Neural cell (in vitro differentiated cells): ENCODE measurements around the gene SERPINB2. TPM values are rescaled to one million over a fixed set of nuclear protein-coding genes. Genes with fewer than 3 reads are reported as not detected.

ENCODE experiments used
- H2AFZ ChIP-seq: fragments of 200-600, 300-800 bp; sonication (generic), shearing (Covaris generic); 2 replicates; pipeline ENCODE4 v1.6.0; 2014; ENCODE audit warnings: low read depth, mild to moderate bottlenecking, antibody characterized with exemption, low read length, moderate library complexity
- H3F3A ChIP-seq: fragments of 200-600 bp; shearing (Covaris generic); 2 replicates; pipeline ENCODE4 v1.6.1; 2016; ENCODE audit warnings: mild to moderate bottlenecking, moderate library complexity, mixed read lengths, antibody characterized with exemption, low read length; ENCODE audit not compliant: insufficient read depth, poor library complexity, severe bottlenecking
- H3K27ac ChIP-seq: fragments of 200-600, 300-800 bp; sonication (generic), shearing (Covaris generic); 2 replicates; pipeline ENCODE4 v1.5.1; 2014; ENCODE audit warnings: mild to moderate bottlenecking, low read length, moderate library complexity
- H3K27me3 ChIP-seq: fragments of 300-800, 200-600 bp; sonication (generic), shearing (Covaris generic); 2 replicates; pipeline ENCODE4 v1.6.0; 2014; ENCODE audit warnings: mild to moderate bottlenecking, low read depth, low read length, moderate library complexity; ENCODE audit not compliant: insufficient read depth
- H3K36me3 ChIP-seq: fragments of 300-800, 200-600 bp; sonication (generic), shearing (Covaris generic); 2 replicates; pipeline ENCODE4 v1.5.1; 2014; ENCODE audit warnings: mild to moderate bottlenecking, antibody characterized with exemption, low read length, moderate library complexity; ENCODE audit not compliant: insufficient read depth
- H3K4me2 ChIP-seq: fragments of 300-800, 200-600 bp; sonication (generic), shearing (Covaris generic); 2 replicates; pipeline ENCODE4 v1.6.0; 2014; ENCODE audit warnings: mild to moderate bottlenecking, low read length
- H3K4me3 ChIP-seq: fragments of 300-800, 200-600 bp; sonication (generic), shearing (Covaris generic); 2 replicates; pipeline ENCODE4 v1.5.1; 2014; ENCODE audit warnings: mild to moderate bottlenecking, low read length, moderate library complexity
- H3K79me2 ChIP-seq: fragments of 200-600 bp; shearing (Covaris generic); replicated peaks from 2 replicates; pipeline ENCODE4 v1.6.0; 2014; ENCODE audit warnings: mild to moderate bottlenecking, low read length, moderate library complexity; ENCODE audit not compliant: insufficient read depth
- H3K9ac ChIP-seq: fragments of 300-800, 200-600 bp; sonication (generic), shearing (Covaris generic); 2 replicates; pipeline ENCODE4 v1.6.1; 2016; ENCODE audit warnings: mild to moderate bottlenecking, low read length, mixed read lengths
- H3K9me2 ChIP-seq: fragments of 200-600 bp; shearing (Covaris generic); 2 replicates; pipeline ENCODE4 v1.6.1; 2016; ENCODE audit warnings: mild to moderate bottlenecking, low read length, mixed read lengths; ENCODE audit not compliant: insufficient read depth
- H3K9me3 ChIP-seq: fragments of 200-600, 300-800 bp; sonication (generic), shearing (Covaris generic); 2 replicates; pipeline ENCODE4 v1.6.1; 2016; ENCODE audit warnings: mild to moderate bottlenecking, mixed run types, low read length, moderate library complexity, mixed read lengths
- H4K20me1 ChIP-seq: fragments of 200-600 bp; shearing (Covaris generic); 2 replicates; pipeline ENCODE4 v1.6.1; 2016; ENCODE audit warnings: mild to moderate bottlenecking, mixed run types; ENCODE audit not compliant: insufficient read depth
- EP300 ChIP-seq: fragments of 450-650 bp; conservative IDR thresholded peaks from 2 replicates; pipeline ENCODE4 v1.6.1; 2014; ENCODE audit warnings: antibody characterized with exemption, mild to moderate bottlenecking, moderate library complexity; ENCODE audit not compliant: poor library complexity, severe bottlenecking
- EZH2 ChIP-seq: fragments of 200-600, 300-800 bp; shearing (Covaris generic), sonication (generic); IDR thresholded peaks from 2 replicates; pipeline ENCODE4 v1.6.1; 2014; ENCODE audit warnings: antibody characterized with exemption, low read length, borderline replicate concordance, mild to moderate bottlenecking; ENCODE audit not compliant: insufficient read depth, poor library complexity, severe bottlenecking
- MXI1 ChIP-seq: fragments of 450-650 bp; conservative IDR thresholded peaks from 2 replicates; pipeline ENCODE4 v1.6.1; 2014; ENCODE audit warnings: antibody characterized with exemption, mild to moderate bottlenecking; ENCODE audit not compliant: poor library complexity, severe bottlenecking
- POLR2AphosphoS5 ChIP-seq: IDR thresholded peaks from 2 replicates; pipeline ENCODE4 v1.6.1; 2012
- RAD21 ChIP-seq: fragments of 450-650 bp; conservative IDR thresholded peaks from 2 replicates; pipeline ENCODE4 v1.6.1; 2014; ENCODE audit warnings: antibody characterized with exemption, mild to moderate bottlenecking, moderate library complexity
- SMC3 ChIP-seq: fragments of 450-650 bp; conservative IDR thresholded peaks from 2 replicates; pipeline ENCODE4 v1.6.1; 2014; ENCODE audit warnings: antibody characterized with exemption, mild to moderate bottlenecking, moderate library complexity; ENCODE audit not compliant: poor library complexity
- TAF1 ChIP-seq: IDR thresholded peaks from 2 replicates; pipeline ENCODE4 v1.6.1; 2012; ENCODE audit warnings: low read depth
- polyA plus RNA-seq: library from polyadenylated mRNA; depleted of rRNA; stranded (reverse); fragments of >200 nt; gene quantifications from 2 replicates; pipeline ENCODE4 v1.2.3, GENCODE V29; 2014
- TF ChIP-seq, protein P1 (sequence below): fragments of 450-650 bp; IDR thresholded peaks from 2 replicates; pipeline ENCODE4 v1.5.1; 2014; ENCODE audit warnings: antibody characterized with exemption, mild to moderate bottlenecking, moderate library complexity; ENCODE audit not compliant: poor library complexity, severe bottlenecking
- TF ChIP-seq, protein P2 (sequence below): IDR thresholded peaks from 2 replicates; pipeline ENCODE4 v1.6.1; 2012; ENCODE audit warnings: borderline replicate concordance

SERPINB2 gene
- polyA plus RNA-seq, 1 donor from 2014 or later, result not detected

DNA sequence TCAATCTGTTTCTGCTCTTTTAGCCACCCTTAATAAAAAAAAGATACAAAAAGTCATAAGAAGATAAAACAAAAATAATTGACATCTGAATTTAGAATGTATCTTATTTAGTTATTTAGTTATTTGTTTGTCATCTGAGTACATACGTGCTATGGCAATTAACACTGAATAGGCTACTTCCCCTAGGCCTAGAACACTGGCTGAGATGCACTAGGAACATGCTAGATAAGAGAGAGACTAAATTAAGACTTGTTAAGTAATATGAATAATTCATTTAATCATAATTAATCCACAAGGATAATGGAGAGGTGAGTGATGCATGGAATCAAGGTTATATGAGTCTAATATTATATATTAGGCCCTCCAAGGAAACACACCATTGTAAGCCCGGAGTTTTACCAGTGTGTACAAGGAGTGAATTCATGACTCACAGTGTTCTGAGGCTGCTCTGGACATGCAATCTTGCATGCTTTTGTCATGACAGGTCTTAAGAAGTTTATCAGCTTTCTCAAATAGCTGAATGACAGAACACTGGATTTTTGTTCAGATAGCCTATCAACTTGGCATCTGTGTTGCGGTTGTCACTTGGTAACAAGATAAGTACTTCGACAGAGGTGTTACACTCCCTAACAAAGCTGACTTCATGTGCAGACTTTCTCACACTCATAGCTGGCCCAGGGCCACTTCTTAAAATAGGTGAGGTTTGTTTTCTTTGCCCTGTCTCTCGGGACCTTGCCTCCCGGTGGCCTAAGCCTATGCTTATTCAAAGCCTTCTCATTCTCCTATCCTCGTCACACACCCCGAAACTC lies 5.0 kb upstream of the SERPINB2 start:
- Histone ChIP-seq H3K9me2 (no peaks in the 10 kb centered on the region), H4K20me1 (no peaks in the 10 kb centered on the region), H3F3A (no peaks in the 10 kb centered on the region), H3K9me3 (no peaks in the 10 kb centered on the region), H3K79me2 (no peaks in the 10 kb centered on the region), H3K27ac (no peak overlapping the region), H3K36me3 (no peaks in the 10 kb centered on the region), H3K27me3 (no peaks in the 10 kb centered on the region), H2AFZ (no peak overlapping the region), H3K9ac (no peak overlapping the region), H3K4me3 (no peak overlapping the region), H3K4me2 (no peak overlapping the region)
- TF ChIP-seq TAF1 (no peak), MXI1 (no peak), SMC3 (no peak), EP300 (no peak), EZH2 (no peak), POLR2AphosphoS5 (no peak), RAD21 (no peak)
- TF ChIP-seq, protein P1, sequence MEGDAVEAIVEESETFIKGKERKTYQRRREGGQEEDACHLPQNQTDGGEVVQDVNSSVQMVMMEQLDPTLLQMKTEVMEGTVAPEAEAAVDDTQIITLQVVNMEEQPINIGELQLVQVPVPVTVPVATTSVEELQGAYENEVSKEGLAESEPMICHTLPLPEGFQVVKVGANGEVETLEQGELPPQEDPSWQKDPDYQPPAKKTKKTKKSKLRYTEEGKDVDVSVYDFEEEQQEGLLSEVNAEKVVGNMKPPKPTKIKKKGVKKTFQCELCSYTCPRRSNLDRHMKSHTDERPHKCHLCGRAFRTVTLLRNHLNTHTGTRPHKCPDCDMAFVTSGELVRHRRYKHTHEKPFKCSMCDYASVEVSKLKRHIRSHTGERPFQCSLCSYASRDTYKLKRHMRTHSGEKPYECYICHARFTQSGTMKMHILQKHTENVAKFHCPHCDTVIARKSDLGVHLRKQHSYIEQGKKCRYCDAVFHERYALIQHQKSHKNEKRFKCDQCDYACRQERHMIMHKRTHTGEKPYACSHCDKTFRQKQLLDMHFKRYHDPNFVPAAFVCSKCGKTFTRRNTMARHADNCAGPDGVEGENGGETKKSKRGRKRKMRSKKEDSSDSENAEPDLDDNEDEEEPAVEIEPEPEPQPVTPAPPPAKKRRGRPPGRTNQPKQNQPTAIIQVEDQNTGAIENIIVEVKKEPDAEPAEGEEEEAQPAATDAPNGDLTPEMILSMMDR, result no peak
- TF ChIP-seq, protein P2, sequence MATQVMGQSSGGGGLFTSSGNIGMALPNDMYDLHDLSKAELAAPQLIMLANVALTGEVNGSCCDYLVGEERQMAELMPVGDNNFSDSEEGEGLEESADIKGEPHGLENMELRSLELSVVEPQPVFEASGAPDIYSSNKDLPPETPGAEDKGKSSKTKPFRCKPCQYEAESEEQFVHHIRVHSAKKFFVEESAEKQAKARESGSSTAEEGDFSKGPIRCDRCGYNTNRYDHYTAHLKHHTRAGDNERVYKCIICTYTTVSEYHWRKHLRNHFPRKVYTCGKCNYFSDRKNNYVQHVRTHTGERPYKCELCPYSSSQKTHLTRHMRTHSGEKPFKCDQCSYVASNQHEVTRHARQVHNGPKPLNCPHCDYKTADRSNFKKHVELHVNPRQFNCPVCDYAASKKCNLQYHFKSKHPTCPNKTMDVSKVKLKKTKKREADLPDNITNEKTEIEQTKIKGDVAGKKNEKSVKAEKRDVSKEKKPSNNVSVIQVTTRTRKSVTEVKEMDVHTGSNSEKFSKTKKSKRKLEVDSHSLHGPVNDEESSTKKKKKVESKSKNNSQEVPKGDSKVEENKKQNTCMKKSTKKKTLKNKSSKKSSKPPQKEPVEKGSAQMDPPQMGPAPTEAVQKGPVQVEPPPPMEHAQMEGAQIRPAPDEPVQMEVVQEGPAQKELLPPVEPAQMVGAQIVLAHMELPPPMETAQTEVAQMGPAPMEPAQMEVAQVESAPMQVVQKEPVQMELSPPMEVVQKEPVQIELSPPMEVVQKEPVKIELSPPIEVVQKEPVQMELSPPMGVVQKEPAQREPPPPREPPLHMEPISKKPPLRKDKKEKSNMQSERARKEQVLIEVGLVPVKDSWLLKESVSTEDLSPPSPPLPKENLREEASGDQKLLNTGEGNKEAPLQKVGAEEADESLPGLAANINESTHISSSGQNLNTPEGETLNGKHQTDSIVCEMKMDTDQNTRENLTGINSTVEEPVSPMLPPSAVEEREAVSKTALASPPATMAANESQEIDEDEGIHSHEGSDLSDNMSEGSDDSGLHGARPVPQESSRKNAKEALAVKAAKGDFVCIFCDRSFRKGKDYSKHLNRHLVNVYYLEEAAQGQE, result no peak

DNA sequence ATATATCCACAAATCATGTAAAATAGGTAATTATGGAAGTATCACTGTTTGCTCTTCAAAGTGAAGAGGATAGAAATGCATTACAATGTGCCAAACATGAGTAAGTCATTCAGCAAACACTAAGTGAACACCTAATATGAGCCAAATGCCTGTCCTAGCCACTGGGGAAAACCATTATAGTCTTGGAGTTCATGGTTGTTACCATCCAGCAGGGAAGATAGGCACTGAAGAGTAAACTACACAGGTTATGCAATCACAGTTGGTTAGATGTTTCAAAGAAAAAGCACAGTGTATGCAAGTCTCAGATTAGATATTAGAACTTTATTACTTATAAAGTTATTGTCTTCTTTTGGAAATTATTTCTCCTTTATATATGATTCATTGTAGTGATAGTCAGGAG lies 3.9 kb upstream of the SERPINB2 start:
- Histone ChIP-seq H3K9me3 (no peaks in the 10 kb centered on the region), H3K9ac (no peak overlapping the region), H3K27ac (no peak overlapping the region), H3K79me2 (no peaks in the 10 kb centered on the region), H2AFZ (no peak overlapping the region), H3K4me2 (no peak overlapping the region), H3K27me3 (no peaks in the 10 kb centered on the region), H3F3A (no peaks in the 10 kb centered on the region), H4K20me1 (no peaks in the 10 kb centered on the region), H3K4me3 (no peak overlapping the region), H3K36me3 (no peaks in the 10 kb centered on the region), H3K9me2 (no peaks in the 10 kb centered on the region)
- TF ChIP-seq TAF1, result no peak
- TF ChIP-seq POLR2AphosphoS5, result no peak
- no peak for TF ChIP-seq EZH2
- TF ChIP-seq, protein P1, result no peak
- TF ChIP-seq MXI1, result no peak
- no peak for TF ChIP-seq RAD21
- no peak for TF ChIP-seq SMC3
- TF ChIP-seq EP300, result no peak
- TF ChIP-seq, protein P2, result no peak
